ENCODE measurements around the gene ERBIN. TPM values are rescaled to one million over a fixed set of nuclear protein-coding genes. Genes with fewer than 3 reads are reported as not detected.
"Not testable (repeated sequence)": the region's sequence is repeated elsewhere in the genome, so short reads cannot be mapped to it uniquely, and the experiment has no call there.

The ERBIN gene
- total RNA-seq, 1 experiment from 2014 or later: 101 TPM

DNA sequence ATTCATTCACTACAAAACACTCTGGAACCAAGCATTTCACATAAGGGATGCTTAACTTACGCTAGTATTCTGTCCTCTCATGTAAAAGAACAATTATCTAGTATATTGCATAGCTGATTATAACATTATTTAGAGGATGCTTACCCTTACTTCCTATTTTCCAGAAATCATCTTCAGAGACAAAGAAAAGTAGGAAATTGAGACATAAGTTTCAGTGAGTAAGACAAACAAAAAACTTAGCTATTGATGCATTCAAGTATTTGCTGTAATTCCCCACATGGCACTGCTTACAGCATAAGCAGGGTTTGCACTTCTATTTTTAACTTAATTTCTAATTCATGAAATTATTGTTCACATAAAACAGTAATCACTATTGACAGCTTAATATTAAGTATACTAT, 112.9 kb downstream of the ERBIN start:
- no peak for DNase-seq (ENCODE audit: low read depth, low spot score)
- in situ Hi-C loops (cut with HindIII; ENCODE audit: low pct_unique_long_range_greater_than_20kb, low sequenced_read_pairs): no loop called here

DNA sequence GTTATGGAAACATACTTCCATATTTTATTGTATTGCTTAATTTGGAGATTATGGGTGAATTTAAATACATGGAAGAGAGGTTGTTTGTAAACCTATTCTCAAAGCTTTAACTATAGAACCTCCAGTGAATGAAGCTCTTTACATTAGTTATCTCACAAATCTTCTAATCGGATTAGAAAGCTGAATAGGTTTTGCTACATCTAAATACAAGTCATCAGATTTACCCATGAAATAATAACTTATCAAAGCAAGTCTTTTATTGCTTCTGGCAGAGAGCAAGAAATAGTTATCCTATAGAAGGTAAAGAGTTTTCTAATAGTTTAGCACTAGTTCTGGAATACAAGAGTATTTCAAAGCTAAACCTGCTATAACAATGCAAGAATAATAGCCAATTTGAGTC, 113.3 kb downstream of the ERBIN start:
- in situ Hi-C loops (cut with HindIII; ENCODE audit: low pct_unique_long_range_greater_than_20kb, low sequenced_read_pairs): no loop called here
- DNase-seq (ENCODE audit: low read depth, low spot score): no peak

DNA sequence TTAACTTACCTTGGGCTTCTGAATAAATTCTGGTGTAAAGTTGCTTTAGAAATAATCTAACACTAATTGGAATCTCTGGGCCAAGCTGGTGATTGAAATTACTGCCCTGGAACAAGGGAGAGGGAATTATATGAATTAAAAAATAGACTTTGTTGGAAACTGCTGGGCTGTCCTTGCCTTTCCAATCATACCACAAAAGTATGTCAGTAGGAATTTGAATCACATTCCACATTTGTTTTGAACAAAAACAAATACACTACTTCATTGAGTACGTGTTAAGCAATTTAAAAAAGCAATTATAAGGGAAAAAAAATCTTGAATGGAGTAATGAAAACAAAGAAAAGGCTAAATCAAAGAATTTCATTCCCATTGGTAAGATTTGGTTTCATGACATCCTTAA, 115.3 kb downstream of the ERBIN start:
- no peak for DNase-seq (ENCODE audit: low read depth, low spot score)
- in situ Hi-C loops (cut with HindIII; ENCODE audit: low pct_unique_long_range_greater_than_20kb, low sequenced_read_pairs): no loop called here

DNA sequence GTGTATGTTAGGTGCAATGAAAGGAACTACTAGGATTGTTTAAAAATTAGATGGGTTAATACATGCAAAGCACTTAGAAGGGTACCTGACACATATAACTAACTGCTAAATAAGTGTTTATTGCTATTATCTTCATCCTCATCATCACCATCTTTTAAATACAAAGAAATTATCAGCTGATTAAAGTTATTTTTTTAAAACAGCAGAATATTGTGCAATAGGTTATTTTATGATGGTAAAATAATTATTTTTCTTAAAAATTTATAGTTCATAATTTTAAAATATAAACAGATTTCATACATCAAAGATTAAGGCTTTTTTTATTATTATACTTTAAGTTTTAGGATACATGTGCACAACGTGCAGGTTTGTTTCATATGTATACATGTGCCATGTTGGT, 130.9 kb downstream of the ERBIN start:
- in situ Hi-C loops (cut with HindIII; ENCODE audit: low pct_unique_long_range_greater_than_20kb, low sequenced_read_pairs): no loop called here
- no peak for DNase-seq (ENCODE audit: low read depth, low spot score)

DNA sequence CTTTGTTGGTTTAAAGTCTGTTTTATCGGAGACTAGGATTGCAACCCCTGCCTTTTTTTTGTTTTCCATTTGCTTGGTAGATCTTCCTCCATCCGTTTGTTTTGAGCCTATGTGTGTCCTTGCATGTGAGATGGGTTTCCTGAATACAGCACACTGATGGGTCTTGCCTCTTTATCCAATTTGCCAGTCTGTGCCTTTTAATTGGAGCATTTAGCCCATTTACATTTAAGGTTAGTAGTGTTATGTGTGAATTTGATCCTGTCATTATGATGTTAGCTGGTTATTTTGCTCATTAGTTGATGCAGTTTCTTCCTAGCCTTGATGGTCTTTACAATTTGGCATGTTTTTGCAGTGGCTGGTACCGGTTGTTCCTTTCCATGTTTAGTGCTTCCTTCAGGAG, 134.9 kb downstream of the ERBIN start:
- DNase-seq (ENCODE audit: low read depth, low spot score); in situ Hi-C loops (cut with HindIII; ENCODE audit: low pct_unique_long_range_greater_than_20kb, low sequenced_read_pairs): not testable (repeated sequence)

DNA sequence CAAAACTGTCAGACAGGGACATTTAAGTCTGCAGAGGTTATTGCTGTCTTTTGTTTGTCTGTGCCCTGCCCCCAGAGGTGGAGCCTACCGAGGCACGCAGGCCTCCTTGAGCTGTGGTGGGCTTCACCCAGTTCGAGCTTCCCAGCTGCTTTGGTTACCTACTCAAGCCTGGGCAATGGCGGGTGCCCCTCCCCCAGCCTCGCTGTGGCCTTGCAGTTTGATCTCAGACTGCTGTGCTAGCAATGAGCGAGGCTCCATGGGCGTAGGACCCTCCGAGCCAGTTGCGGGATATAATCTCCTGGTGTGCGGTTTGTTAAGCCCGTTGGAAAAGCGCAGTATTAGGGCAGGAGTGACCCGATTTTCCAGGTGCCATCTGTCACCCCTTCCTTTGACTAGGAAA, 136.7 kb downstream of the ERBIN start:
- in situ Hi-C loops (cut with HindIII; ENCODE audit: low pct_unique_long_range_greater_than_20kb, low sequenced_read_pairs); DNase-seq (ENCODE audit: low read depth, low spot score): not testable (repeated sequence)

DNA sequence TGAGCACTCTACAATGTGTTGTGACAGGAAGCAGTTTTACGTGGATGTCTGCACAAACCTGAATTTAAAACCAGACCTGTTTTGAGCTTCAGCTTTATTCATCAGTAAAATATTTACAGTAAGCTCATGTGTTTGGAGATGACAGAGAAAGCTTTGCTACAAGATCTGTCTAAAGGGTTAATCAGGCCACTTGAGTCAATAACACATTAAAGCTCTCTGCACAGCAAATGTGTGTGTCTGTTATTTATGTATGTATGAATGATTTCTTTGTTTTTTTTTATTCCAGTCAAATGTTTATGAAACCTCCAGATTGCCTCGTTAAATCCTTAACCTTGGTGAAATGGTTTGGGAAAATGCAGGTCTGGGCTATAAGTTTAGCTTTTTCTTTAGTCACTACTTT, 140.5 kb downstream of the ERBIN start:
- in situ Hi-C loops (cut with HindIII; ENCODE audit: low pct_unique_long_range_greater_than_20kb, low sequenced_read_pairs): no loop called here
- DNase-seq (ENCODE audit: low read depth, low spot score): peak; percentile 76

DNA sequence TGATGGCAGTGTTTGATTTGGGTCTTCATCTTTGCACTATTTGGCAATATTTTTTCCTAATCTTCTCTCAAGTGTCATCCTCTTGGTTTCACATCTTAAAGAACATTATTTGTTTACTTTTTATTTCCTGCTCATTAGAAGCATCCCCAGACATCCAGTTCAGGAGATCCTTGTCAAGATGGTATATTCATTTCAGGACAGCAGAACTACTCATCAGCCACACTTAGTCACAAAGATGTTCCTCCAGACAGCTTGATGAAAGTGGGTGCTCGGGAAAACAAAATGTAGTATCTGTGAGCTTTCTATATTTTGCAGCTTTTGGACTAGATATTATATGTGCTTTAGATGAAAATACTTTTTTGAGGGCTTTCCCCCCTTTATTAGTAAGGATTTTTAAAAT, 145.7 kb downstream of the ERBIN start:
- no peak for DNase-seq (ENCODE audit: low read depth, low spot score)
- in situ Hi-C loops (cut with HindIII; ENCODE audit: low pct_unique_long_range_greater_than_20kb, low sequenced_read_pairs): no loop called here

DNA sequence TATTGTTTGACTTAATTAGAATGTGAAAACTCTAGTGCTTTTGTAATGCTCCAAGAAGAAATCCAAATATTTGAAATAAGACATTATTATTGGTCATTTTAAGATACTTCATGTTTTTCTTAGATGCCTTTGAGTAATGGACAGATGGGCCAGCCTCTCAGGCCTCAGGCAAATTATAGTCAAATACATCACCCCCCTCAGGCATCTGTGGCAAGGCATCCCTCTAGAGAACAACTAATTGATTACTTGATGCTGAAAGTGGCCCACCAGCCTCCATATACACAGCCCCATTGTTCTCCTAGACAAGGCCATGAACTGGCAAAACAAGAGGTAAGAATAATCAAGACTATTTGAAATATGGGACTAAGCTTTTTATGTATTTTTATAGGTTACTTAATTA, 148.5 kb downstream of the ERBIN start:
- DNase-seq (ENCODE audit: low read depth, low spot score): peak; percentile 32
- in situ Hi-C loops (cut with HindIII; ENCODE audit: low pct_unique_long_range_greater_than_20kb, low sequenced_read_pairs): no loop called here

DNA sequence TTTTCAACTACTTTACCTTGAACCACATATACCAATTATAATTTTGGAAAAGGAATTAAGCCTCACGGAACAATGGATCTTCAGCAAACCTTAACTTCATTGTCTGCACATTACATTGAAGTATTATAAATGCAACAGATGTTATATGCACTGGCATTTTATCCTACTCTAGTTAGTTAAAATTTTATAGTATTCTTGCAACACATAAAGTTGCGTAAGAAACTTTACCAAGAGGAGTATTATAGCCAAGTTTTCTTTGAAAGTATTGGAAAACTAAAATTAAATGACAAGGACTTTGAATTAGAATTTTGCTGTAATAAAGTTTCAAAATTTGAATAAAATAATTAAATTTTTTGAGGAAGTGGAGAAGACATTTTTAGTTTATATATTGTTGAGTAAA, 154.3 kb downstream of the ERBIN start:
- DNase-seq (ENCODE audit: low read depth, low spot score): no peak
- in situ Hi-C loops (cut with HindIII; ENCODE audit: low pct_unique_long_range_greater_than_20kb, low sequenced_read_pairs): no loop called here

DNA sequence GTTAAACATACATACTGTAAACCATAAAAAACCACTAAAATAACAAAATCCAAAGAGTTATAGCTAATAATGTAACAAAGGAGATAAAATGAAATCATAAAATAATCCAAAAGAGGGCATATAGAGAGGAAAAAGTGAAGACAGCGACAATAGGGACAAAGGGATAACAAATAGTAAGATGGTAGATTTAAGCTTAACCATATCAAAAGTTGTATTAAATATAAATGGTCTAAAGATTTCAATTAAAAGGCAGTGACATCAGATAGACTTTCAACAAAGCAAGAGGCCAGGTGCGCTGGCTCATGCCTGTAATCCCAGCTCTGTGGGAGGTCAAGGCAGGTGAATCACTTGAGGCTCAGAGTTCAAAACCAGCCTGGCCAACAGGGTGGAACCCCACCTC, 163.0 kb downstream of the ERBIN start:
- in situ Hi-C loops (cut with HindIII; ENCODE audit: low pct_unique_long_range_greater_than_20kb, low sequenced_read_pairs): no loop called here
- no peak for DNase-seq (ENCODE audit: low read depth, low spot score)

DNA sequence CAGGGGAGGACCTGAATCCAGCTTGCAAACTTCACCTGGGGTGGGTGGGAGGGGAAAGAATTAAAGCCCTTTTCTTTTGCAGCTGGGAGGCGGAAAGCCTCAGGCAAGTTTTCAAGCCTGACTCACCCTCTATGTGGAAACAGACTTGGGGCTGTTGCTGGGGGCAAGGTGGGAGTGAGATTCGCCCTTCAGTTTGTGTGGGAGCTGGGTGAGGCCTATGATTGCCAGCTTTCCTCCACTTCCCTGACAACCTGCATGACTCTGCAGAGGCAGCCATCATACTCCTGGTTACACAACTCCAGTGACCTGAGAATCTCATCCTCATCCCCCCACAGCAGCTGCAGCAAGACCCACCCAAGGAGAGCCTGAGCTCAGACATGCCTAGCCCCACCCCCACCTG, 174.5 kb downstream of the ERBIN start:
- in situ Hi-C loops (cut with HindIII; ENCODE audit: low pct_unique_long_range_greater_than_20kb, low sequenced_read_pairs): no loop called here
- DNase-seq (ENCODE audit: low read depth, low spot score): no peak

DNA sequence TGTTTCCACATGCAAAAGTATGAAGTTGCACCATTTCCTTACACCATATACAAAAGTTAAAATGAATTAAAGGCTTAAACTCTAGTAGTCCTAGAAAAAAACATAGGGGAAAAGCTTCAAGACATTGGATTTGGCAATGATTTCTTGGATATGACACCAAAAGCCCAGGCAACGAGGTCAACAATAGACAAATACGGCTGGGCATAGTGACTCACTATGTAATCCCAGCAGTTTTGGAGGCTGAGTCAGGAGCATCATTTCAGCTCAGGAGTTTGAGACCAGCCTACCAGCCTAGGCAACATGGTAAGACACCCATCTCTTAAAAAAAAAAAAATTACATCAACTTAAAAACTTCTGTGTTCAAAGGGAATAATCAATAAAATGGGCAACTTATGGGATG, 186.8 kb downstream of the ERBIN start:
- in situ Hi-C loops (cut with HindIII; ENCODE audit: low pct_unique_long_range_greater_than_20kb, low sequenced_read_pairs): no loop called here
- DNase-seq (ENCODE audit: low read depth, low spot score): no peak

DNA sequence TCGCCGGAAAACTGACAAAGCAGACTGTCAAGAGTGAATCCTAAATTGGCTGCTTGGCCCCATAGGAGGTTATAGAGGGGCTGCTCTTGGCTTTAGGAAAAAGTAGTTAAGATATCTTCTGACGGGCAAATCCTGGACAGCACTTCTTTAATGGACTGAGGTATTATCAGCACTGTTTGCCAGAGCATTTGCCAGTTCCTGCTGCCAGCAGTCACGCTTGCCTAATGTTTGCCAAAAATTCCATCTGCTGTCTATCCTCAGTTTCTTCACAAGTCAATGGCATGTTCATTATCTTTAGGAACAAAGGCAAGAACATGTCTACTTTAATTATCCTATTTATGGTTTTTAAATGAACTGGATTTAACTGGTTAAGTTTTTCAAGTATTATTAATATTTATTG, 191.9 kb downstream of the ERBIN start:
- no peak for DNase-seq (ENCODE audit: low read depth, low spot score)

DNA sequence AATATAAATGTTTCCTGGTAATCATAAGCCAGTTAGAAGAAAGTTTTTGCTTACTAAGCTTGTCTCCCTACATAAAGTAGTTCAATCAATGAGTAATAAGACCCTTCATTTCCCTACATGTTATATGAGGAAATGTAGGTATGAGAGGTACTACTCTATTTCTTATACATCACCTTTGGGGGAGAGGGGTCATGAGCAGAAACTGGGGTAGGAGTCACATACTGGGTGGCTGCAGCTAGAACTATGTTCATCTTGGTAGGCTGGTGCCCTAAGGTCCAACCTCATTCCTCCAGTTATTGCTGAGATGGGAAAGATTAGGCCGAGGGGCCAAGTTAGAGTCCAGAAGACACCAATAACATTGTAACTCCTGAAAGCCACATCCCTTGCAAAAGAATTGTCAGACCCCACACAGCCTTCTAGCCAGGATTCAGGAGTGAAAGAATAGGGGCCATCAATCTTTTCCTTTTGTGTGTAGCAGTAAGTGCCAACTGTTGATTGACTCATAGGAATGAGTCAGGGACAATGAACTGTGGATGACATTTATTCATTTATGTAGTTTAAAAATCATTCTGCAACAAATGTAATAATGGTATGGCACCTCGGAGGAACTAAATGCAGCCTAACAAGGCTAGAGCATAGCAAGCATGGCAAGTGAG, 196.1 kb downstream of the ERBIN start:
- in situ Hi-C loops (cut with HindIII; ENCODE audit: low pct_unique_long_range_greater_than_20kb, low sequenced_read_pairs): no loop called here
- no peak for DNase-seq (ENCODE audit: low read depth, low spot score)

More for the DNA sequence above, 191.9 kb downstream of the ERBIN start:
- in situ Hi-C loops (cut with HindIII; ENCODE audit: low pct_unique_long_range_greater_than_20kb, low sequenced_read_pairs): no loop called here

DNA sequence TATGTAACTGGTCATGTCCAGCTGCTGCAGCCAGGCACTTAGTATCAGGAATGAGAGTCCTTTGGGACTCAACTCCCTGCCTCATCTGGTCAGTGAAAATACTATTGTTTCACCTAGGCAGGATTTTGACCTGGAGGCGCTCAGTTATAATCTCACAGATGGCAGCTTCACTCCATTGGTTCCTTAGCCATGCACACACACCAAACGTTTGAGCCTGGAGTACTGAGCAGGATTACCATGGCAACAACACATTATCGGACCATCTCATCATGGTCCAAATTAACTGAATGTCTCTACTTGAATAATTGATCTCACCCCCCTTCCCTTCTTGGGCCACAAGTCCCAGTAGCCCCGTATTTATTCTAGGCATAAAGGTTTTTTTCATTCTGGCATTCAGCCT, 202.8 kb downstream of the ERBIN start:
- DNase-seq (ENCODE audit: low read depth, low spot score): no peak
- in situ Hi-C loops (cut with HindIII; ENCODE audit: low pct_unique_long_range_greater_than_20kb, low sequenced_read_pairs): no loop called here

DNA sequence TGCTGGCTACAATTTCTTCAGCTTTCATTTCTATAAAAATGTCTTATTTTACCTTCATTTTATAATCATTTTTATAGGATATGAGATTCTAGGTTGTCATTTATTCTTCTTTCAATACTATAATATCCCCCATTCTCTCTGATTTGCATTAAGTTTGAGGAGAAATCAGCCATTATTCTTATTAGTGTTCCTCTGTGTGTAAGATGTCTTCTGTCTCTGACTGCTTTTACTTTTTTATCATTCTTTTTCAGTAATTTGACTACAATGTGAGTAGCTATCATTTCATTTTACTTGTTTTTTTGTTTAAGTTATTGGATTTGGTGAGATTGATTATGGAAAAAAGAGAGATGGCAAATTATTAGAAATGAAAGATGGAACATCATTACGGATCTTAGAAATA, 204.1 kb downstream of the ERBIN start:
- DNase-seq (ENCODE audit: low read depth, low spot score): no peak
- in situ Hi-C loops (cut with HindIII; ENCODE audit: low pct_unique_long_range_greater_than_20kb, low sequenced_read_pairs): no loop called here

All from SK-MEL-5 (cell line).